HG02763 (cell line): ENCODE results near the gene CIAPIN1.
"Not testable (repeated sequence)": the region's sequence is repeated elsewhere in the genome, so short reads cannot be mapped to it uniquely, and the experiment has no call there.

Experiments
- ATAC-seq: cut with Tn5 transposase; IDR thresholded peaks from one replicate; pipeline ENCODE4 v1.9.1; 2021; ENCODE audit warnings: mild to moderate bottlenecking, moderate library complexity; ENCODE audit not compliant: unreplicated experiment

The CIAPIN1 gene

DNA sequence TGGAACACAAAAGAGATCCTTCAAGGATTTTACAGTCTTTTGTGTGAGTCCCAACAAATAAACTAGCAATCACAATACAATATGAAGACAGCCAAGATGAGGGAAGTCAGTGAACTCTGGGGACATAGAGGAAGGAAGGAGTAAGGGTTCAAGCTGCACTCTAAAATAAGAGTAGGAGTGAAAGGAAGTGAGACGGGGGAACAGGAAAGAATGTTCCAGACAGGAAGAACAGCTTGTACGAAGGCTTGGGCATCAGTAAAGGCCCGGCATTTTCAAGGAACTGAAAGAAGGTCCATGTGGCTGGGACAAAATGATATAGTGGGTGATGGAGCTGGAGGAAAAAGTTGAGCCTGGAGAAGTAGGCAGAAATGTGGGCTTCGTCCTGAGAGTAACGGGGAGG lies 38.1 kb downstream of the CIAPIN1 start:
- ATAC-seq, result no peak

DNA sequence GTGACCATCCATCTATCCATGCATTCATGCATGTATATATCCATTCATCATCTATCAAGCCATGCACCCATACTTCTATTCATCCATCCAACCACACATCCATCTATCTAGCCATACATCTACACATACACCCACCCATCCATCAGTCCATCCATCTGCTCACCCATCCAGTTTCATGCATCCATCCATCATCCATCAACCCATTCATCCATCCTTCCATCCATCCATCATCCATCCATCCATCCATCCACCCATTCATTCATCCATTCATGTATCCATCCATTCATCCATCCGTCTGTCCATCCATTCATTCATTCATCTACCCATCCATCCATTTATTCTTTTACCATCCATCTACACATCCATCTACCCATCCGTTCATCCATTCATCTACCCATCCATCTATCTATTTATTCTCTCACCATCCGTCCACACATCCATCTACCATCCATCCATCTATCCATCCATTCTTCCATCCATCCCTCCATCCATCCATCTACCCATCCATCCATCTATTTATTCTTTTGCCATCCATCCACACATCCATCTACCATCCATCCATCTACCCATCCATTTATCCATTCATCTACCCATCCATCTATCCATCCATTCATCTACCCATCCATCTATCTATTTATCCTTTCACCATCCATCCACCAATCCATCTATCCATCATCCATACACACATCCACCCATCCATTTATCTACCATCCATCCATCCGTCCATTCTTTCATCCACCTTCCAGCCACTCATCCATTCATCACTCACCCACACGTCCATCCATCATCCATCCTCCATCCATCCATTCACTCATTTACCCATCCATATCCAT lies 39.4 kb downstream of the CIAPIN1 start:
- no peak for ATAC-seq

- ATAC-seq, result no peak
Measured at GRCh38 chr16:57406881-57407280, 40.3 kb downstream of the CIAPIN1 start.

GRCh38 chr16:57405097-57405496 lies 42.1 kb downstream of the CIAPIN1 start:
- ATAC-seq, result no peak

GRCh38 chr16:57403965-57404817 lies 43.0 kb downstream of the CIAPIN1 start, which contains the start of gene CCL17:
TSS of gene CCL17 (plus strand) at chr16:57404767. CDS start at chr16:57413933, 9,166 bp downstream.
- no peak for ATAC-seq

DNA sequence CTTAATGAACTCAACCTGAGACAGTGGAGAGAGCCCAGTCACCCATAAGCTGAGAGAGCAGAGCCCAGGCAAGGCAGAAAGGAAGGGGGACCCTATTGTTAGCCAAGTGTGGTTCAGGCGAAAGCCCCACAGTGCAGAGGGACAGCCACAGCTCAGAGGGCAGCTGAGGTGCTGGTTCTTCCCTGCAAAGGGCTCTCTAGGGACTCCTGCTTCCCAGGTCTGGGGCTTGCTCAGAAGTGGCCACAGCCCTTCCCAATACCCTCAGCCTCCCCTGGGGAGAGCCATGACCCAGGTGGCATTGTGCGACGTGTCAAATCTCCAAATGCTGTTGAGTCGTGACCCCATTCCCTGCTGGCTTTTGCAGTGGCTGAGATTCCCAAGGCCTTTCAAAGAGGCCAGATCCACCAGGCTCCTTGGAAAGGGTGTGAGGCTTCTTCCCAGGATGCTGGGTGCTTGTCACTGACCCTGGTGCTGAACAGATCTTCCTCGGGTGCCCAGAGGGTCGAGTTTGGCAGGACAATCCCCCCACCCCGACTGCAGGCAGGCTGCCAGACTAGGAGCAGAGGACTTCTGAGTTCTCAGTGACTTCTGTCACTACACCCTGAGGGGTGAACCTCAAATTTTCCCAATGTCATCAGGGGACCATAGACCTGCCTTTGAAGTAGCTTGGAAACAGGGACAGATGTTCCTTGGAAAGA lies 45.1 kb downstream of the CIAPIN1 start:
- no peak for ATAC-seq

- ATAC-seq, result not testable (repeated sequence)
Measured at GRCh38 chr16:57397493-57397892, 49.7 kb downstream of the CIAPIN1 start.

GRCh38 chr16:57396786-57397185 lies 50.4 kb downstream of the CIAPIN1 start:
- no peak for ATAC-seq

GRCh38 chr16:57395026-57395425 lies 52.2 kb downstream of the CIAPIN1 start:
- ATAC-seq, result no peak

GRCh38 chr16:57394444-57394843 lies 52.7 kb downstream of the CIAPIN1 start:
- ATAC-seq, result no peak

- ATAC-seq, result no peak
Measured at GRCh38 chr16:57392694-57393093, 54.5 kb downstream of the CIAPIN1 start.

GRCh38 chr16:57391708-57392107 lies 55.5 kb downstream of the CIAPIN1 start:
- no peak for ATAC-seq

GRCh38 chr16:57391300-57391699 lies 55.9 kb downstream of the CIAPIN1 start:
- ATAC-seq, result no peak

DNA sequence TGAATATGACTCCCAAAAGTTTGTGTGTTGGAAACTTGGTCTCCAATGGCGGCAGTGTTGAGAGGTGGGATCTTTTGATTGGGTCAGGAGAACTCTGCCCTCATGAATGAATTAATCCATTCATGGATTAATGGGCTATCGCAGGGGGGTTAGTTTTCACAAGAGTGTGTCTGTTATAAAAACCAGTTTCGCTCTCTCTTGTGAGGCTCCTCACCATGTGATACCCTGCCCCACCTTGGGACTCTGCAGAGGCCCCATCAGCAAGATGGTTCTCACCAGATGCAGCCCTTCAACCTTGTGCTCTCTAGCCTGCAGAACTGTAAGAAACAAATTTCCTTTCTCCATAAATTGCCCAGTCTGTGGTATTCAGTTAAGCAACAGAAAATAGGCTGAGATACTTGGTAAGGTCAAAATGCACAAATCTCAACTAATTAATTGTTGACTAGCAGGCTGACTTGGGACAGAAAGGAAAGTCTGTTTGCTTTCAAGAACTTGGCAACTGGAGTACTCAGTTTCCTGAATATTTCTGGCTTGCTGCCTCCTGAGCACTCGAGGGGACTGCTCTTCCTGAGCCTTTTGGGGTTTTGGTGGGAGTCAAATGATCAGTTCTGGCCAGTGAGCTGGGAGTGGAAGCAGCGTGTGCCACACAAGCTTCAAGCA lies 56.4 kb downstream of the CIAPIN1 start:
- no peak for ATAC-seq

GRCh38 chr16:57389087-57389468 lies 58.1 kb downstream of the CIAPIN1 start:
- no peak for ATAC-seq

- no peak for ATAC-seq
Measured at GRCh38 chr16:57388359-57389086, 58.7 kb downstream of the CIAPIN1 start.

- ATAC-seq, result no peak
Measured at GRCh38 chr16:57387598-57388354, 59.4 kb downstream of the CIAPIN1 start.

DNA sequence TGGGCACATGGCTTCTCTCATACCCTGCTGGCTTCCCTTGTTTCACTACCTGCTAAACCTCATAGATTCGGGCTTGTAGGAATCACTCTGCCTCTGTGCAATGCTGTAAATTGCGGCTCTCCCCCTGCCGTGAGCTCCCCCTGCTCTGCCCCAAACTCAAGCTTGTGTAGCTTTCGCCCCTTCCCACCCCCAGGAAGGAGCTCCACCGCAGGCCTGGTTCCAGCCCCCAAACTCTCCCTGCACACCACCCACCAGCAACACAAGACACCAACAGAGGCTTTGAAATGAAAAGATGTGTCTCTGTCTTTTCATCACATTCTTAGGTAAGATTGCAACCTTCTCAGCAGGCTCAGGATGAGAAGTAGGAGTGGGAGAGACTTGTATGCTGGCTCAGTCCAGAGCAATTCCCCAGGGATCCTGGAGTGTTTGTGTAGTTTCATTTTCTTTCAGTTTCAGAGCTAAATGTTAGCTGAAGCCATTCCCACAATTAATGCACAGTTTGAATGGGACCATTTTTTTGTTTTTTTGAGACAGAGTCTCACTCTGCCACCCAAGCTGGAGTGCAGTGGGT lies 60.7 kb downstream of the CIAPIN1 start:
- no peak for ATAC-seq

DNA sequence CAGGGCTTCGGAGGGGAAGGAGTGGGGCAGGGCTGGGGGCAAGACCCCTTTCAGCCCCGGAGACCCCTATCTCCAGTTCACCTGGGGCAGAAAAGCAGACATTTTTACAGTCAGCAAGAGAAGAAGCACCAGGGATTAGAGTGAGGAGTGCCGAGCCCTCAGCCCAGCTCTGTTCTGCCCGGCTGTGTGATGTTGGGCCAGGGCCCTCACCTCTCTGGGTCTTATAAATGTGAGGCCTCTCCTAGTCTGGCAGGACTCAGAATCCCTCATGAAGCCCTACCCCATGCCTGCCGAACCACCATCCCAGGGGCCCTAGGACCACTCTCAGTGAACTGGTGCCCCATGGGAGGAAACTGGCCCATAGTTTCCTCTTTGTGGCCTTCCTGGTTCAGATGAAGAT lies 62.1 kb downstream of the CIAPIN1 start:
- ATAC-seq, result no peak
